IPS-20b (cell line): Measurements from ENCODE around the gene CUX1.
A peak's percentile ranks its signal among the peaks of the same experiment; 100 is the strongest.
"Not testable (repeated sequence)": the region's sequence is repeated elsewhere in the genome, so short reads cannot be mapped to it uniquely, and the experiment has no call there.

ENCODE experiments used
- H3K27ac ChIP-seq: one replicate; pipeline ENCODE4 v1.5.1; 2013; ENCODE audit warnings: low read length
- H3K27me3 ChIP-seq: 2 replicates; pipeline ENCODE4 v1.6.1; 2013; ENCODE audit warnings: mild to moderate bottlenecking, low read length, inconsistent platforms; ENCODE audit not compliant: insufficient read depth
- H3K36me3 ChIP-seq: 2 replicates; pipeline ENCODE4 v1.6.1; 2013; ENCODE audit warnings: low read depth, mild to moderate bottlenecking, inconsistent platforms, low read length, moderate library complexity; ENCODE audit not compliant: insufficient read depth
- H3K4me1 ChIP-seq: 2 replicates; pipeline ENCODE4 v1.6.1; 2013; ENCODE audit warnings: mild to moderate bottlenecking, control low read depth, inconsistent platforms, low read length, moderate library complexity; ENCODE audit not compliant: insufficient read depth
- H3K4me3 ChIP-seq: 2 replicates; pipeline ENCODE4 v1.5.1; 2013; ENCODE audit warnings: mild to moderate bottlenecking, low read length, inconsistent platforms
- H3K9ac ChIP-seq: 2 replicates; pipeline ENCODE4 v1.6.1; 2013; ENCODE audit warnings: low read depth, mild to moderate bottlenecking, inconsistent platforms, low read length, moderate library complexity
- H3K9me3 ChIP-seq: 2 replicates; pipeline ENCODE4 v1.6.1; 2013; ENCODE audit warnings: mild to moderate bottlenecking, low read depth, low read length, inconsistent platforms; ENCODE audit not compliant: insufficient read depth

Gene CUX1

DNA sequence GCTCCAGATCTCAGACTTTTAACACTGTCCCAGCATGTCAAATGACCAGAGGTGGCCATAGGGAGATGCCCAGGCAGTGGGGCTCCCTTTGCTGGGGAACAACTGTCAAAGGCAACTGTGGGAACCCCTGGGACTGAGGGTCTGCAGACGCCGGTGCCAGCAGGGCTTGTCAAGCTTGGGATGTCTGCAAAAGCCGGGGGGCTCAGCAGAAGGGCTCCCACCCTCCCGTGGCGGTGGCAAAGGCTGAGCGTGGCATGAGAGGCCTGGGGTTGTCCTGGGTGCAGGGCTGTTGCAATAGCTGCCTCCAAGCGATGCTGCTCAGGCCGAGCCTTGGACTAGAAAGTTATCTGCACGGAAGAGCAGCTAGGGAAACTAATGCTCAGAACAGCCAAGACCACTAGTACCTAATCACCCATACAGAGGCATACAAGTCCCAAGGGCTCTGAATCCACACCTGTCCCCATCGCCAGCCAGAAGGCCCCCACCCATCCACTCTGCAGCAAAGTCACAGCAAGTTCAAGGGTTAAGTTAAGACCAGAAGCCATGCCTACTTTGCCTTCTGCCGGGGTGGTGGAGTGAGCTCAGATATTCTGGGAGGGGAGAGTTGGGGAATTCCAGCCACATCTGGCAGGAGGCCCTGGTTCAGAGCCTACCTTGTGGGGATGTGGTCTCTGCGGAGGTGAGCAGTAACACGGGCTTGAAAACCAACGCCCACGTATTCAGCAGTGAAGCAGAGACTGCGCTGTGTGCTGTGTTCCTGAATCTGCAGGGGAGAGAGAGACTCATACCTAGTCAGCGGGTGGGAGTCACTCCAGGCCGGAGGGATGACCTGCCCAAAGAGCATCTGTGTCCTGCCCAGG is 473.9 kb downstream of the CUX1 start:
- Histone ChIP-seq H3K36me3 (no peaks in the 10 kb centered on the region), H3K9ac (no peak overlapping the region), H3K27ac (no peak overlapping the region), H3K4me3 (no peak overlapping the region), H3K27me3 (peaks cover 16% of the 10 kb centered on the region; the same call in 1 of the 2 replicates), H3K4me1 (peaks cover 8% of the 10 kb centered on the region; the same call in 1 of the 2 replicates), H3K9me3 (no peaks in the 10 kb centered on the region)

DNA sequence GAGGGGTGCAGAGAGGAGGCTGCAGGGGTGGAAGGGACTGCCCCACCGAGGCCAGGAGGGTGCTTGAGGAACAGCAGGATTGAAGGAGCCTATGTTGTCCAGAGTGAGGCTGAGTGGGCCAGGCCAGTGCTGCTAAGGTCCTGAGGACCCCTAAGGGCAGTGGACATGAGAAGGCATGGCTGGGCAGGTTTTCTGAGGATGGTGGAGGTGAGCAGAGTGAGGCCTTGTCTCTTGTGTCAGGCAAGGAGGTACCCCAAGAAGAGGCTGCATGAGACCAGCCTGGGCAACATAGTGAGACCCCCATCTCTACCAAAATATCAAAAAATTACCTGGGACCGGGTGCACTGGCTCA is 474.5 kb downstream of the CUX1 start:
- Histone ChIP-seq H3K27ac (no peak overlapping the region), H3K36me3 (no peaks in the 10 kb centered on the region), H3K27me3 (peaks cover 16% of the 10 kb centered on the region; the same call in 1 of the 2 replicates), H3K4me1 (peaks cover 8% of the 10 kb centered on the region; the same call in 1 of the 2 replicates), H3K4me3 (no peak overlapping the region), H3K9me3 (no peaks in the 10 kb centered on the region), H3K9ac (no peak overlapping the region)

DNA sequence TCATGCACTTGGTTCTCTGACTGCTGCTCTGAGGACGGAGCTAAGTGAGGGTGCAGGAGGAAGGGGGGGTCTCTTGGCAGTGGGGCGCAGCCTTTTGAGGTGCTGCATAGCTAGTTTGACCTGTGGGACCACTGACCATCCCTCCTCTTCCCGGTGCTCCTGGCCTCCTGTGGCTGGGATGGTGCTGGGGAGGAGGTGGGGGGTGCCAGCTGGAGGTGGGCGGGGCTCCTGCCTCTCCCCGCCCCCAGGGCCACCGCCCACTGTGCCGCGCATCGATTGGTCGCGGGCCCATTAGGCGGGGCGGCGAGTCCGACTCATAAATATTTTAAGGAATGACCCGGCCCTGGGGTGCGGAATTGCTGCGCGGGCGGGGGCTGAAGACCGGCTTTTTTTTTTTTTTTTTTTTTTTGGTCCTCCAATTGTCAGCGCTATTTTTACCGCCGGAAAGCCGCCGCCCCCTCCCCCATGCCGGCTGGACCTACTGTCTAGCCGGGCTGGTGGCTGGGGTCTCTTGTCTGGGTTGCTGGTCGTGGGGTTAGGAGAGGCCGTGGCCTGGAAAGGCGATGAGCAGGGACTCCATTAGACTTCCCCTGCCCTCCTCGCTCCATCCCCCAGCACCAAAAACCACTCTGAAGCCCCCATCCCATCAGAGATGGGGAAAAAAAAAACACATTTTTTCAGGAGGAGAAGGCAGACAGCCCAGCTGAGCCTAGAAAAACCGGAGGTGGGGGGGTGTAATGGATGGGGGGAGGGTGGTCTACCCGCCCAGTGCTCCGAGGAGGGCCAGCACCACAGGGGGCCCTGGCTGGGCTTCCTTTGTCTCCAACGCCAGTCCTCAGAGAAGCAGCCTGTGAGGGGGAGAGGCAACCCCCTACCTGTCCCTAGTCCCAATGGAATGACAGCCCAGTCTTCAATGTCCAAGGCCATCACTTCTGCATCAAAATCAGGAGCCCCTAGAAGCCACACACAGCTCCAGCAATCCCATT is 475.7 kb downstream of the CUX1 start:
- no peak overlapping the region for H3K27ac ChIP-seq
- peaks cover 11% of the 10 kb centered on the region; the same call in 1 of the 2 replicates for H3K27me3 ChIP-seq
- peak overlapping the region; percentile 60; the same call in 1 of the 2 replicates for H3K4me3 ChIP-seq
- no peaks in the 10 kb centered on the region for H3K36me3 ChIP-seq
- no peaks in the 10 kb centered on the region for H3K9me3 ChIP-seq
- H3K9ac ChIP-seq = no peak overlapping the region; the same call in 1 of the 2 replicates
- peaks cover 8% of the 10 kb centered on the region; the same call in 1 of the 2 replicates for H3K4me1 ChIP-seq

DNA sequence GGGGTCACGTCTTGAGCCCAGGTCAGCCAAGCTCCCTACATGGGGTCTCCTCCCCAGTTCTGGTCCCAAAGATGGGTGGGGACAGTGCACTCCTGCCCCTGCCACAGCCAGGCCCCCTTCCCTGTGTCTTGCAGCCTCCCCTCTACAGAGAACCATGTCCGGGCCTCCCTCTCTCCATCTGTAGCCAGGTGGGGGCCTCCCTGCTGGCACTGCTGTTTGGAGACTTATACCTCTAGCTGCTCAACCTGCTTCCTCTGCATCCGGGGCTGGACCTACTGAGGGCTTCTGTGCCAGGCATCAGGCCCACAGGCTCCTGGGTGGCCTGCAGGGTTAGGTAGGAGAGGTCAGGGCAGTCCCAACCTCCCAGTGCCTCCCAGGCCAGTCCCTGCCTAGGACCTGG is 477.2 kb downstream of the CUX1 start:
- H3K9me3 ChIP-seq = no peaks in the 10 kb centered on the region
- H3K4me3 ChIP-seq = no peak overlapping the region
- no peak overlapping the region for H3K9ac ChIP-seq
- H3K4me1 ChIP-seq = peaks cover 8% of the 10 kb centered on the region; the same call in 1 of the 2 replicates
- no peak overlapping the region for H3K27ac ChIP-seq
- H3K27me3 ChIP-seq = peaks cover 3% of the 10 kb centered on the region
- H3K36me3 ChIP-seq = no peaks in the 10 kb centered on the region

DNA sequence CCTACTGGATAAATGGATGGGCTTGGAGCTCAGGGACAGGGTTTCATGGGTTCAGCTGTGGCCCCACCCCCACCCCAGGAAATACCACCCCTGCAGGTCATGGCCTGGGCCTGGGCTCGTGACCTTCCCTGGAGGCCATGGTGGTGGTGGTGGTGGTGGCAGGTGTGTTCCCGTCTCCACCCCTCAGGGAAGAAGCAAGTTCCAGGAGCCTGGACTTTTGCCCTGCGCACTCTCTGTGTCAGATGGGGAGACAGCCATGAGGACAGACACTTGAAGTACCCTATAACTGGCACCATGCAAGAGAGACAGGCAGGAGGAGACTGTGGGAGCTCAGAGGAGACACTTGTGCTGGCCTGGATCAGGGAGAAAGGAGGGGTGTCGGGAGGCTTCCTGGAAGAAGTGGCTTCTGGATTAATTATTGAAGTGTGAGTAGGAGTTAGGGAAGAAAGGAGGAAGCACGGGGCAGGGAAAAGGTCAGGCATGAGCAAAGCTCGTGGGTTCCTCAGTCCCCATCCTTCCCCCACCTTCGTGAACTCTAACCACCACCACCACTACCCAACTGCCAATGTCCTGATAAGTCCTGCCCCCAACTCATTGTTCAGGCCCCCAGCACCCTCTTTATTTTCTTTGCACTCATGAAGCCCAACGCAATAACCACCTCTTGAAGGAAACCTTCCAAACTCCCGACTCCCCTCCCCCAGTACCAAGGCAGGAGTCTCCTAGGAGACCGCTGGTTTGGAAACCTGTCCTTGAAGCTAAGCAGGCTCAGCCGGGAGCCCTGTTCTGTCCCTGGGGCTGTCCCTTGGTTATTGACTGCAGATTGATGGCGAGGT is 478.1 kb downstream of the CUX1 start:
- Histone ChIP-seq H3K4me1 (peaks cover 8% of the 10 kb centered on the region; the same call in 1 of the 2 replicates), H3K27ac (no peak overlapping the region)

DNA sequence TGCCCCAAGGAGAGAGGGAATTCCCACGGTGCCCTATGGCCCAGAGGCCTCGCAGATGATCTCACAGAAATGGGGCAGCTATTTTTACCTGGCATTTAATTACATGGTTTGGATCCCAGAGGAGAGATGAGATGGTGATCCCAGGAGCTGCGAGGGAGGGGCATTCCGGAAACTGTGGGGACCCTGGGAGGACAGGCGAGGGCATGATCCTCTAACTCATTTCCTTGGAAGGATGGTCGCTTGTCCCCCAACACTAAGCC is 478.7 kb downstream of the CUX1 start:
- H3K36me3 ChIP-seq = no peaks in the 10 kb centered on the region
- H3K27me3 ChIP-seq = peaks cover 12% of the 10 kb centered on the region
- no peak overlapping the region for H3K4me3 ChIP-seq
- no peak overlapping the region for H3K27ac ChIP-seq
- no peak overlapping the region for H3K9ac ChIP-seq
- no peaks in the 10 kb centered on the region for H3K9me3 ChIP-seq
- H3K4me1 ChIP-seq = peaks cover 8% of the 10 kb centered on the region; the same call in 1 of the 2 replicates

More for the DNA sequence above, 478.1 kb downstream of the CUX1 start:
- Histone ChIP-seq H3K9me3 (no peaks in the 10 kb centered on the region), H3K4me3 (no peak overlapping the region), H3K9ac (no peak overlapping the region), H3K27me3 (peaks cover 12% of the 10 kb centered on the region), H3K36me3 (no peaks in the 10 kb centered on the region)

DNA sequence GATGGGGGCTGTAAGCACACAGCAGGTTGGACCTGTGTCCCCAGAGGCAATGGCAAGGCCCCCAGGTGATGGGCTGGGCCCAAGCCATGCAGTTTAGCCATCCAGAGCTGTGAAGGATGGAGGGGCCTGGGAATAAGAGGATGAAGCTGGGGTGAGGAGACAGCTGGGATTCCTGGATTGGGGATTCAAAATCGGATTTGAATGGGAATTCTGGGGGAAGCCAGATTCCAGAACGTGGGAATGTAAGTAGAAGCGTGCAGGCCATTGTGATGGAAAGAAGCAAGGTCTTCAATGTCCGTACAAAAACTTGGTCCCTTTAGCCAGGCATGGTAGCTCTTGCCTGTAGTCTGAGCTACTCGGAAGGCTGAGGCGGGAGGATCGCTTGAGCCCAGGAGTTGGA is 479.1 kb downstream of the CUX1 start:
- Histone ChIP-seq H3K36me3 (no peaks in the 10 kb centered on the region), H3K9ac (no peak overlapping the region), H3K4me1 (peaks cover 8% of the 10 kb centered on the region; the same call in 1 of the 2 replicates), H3K9me3 (no peaks in the 10 kb centered on the region), H3K27me3 (peaks cover 12% of the 10 kb centered on the region), H3K4me3 (no peak overlapping the region), H3K27ac (no peak overlapping the region)

DNA sequence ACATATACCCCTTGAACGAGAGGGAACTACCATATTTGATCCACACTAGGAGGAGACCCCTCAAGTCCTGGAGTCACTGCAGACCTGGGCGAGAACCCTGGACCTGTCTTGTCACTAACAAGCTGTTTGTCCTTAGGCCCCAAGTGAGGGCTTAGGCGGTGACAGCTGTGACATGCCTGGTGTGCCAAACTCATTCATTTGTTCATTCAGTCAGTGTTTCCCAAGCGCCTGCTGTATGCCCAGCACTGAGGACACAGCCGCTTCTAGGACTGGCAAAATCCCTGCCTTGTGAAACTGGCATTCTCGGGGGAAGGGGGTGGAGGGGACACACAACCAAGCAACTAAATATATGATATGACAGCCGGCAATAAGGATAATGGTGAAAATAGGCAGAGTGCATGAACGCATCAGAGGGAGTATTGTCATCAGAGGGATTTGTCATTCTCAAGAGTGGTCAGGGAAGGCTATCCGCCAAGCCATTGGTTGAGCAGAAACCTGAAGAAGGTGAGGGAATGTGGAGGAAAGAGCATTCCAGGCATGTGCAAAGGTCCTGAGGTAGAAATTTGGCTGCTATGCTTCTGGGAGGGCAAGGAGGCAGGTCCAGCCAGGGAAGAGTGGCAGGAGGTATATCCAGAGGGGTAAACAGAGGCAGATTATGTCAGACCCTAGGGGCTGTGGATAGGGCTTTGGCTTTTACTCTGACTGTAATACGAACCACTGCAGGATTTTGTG is 480.2 kb downstream of the CUX1 start:
- Histone ChIP-seq H3K9me3 (no peaks in the 10 kb centered on the region), H3K4me3 (no peak overlapping the region), H3K4me1 (peaks cover 8% of the 10 kb centered on the region; the same call in 1 of the 2 replicates), H3K36me3 (no peaks in the 10 kb centered on the region), H3K9ac (no peak overlapping the region), H3K27me3 (peaks cover 12% of the 10 kb centered on the region), H3K27ac (no peak overlapping the region)

DNA sequence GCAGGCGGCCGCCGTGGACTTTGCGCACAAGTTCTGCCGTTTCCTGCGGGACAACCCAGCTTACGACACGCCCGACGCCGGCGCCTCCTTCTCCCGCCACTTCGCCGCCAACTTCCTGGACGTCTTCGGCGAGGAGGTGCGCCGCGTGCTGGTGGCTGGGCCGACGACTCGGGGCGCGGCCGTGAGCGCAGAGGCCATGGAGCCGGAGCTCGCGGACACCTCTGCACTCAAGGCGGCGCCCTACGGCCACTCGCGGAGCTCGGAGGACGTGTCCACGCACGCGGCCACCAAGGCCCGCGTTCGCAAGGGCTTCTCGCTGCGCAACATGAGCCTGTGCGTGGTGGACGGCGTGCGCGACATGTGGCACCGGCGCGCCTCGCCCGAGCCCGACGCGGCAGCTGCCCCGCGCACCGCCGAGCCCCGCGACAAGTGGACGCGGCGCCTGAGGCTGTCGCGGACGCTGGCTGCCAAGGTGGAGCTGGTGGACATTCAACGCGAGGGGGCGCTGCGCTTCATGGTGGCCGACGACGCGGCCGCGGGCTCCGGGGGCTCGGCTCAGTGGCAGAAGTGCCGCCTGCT is 483.3 kb downstream of the CUX1 start:
- H3K9ac ChIP-seq = no peak overlapping the region
- no peaks in the 10 kb centered on the region for H3K9me3 ChIP-seq
- peaks cover 12% of the 10 kb centered on the region for H3K27me3 ChIP-seq
- no peak overlapping the region for H3K27ac ChIP-seq
- H3K4me1 ChIP-seq = peaks cover 4% of the 10 kb centered on the region; the same call in 1 of the 2 replicates
- H3K4me3 ChIP-seq = no peak overlapping the region; the same call in 1 of the 2 replicates
- no peaks in the 10 kb centered on the region for H3K36me3 ChIP-seq

DNA sequence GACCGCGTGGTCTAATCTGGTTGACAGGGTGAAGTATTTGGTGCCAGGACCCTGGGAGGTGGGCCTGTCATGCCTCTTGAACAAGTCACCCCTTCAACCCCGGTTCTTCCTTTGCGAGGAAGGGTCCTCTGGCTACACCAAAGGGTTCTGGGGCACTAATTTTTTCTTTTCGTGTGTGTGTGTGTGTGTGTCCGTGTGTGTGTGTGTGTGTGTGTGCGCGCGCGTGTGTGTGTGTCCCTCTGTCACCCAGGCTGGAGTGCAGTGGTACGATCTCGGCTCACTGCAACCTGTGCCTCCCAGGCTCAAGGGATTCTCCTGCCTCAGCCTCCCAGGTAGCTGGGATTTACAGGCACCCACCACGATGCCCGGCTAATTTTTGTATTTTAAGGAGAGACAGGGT is 483.9 kb downstream of the CUX1 start:
- H3K4me1 ChIP-seq, H3K9me3 ChIP-seq, H3K4me3 ChIP-seq, H3K36me3 ChIP-seq, H3K9ac ChIP-seq, H3K27ac ChIP-seq: not testable (repeated sequence)
- peaks cover 12% of the 10 kb centered on the region for H3K27me3 ChIP-seq
